K562 (cell line): ENCODE measurements around the gene BCL7B. TPM values are rescaled to one million over a fixed set of nuclear protein-coding genes. Genes with fewer than 3 reads are reported as not detected.

Experiments
- ARID1B ChIP-seq: fragments of 450-650 bp; IDR thresholded peaks from 2 replicates; pipeline ENCODE4 v1.6.1; 2016; ENCODE audit warnings: antibody characterized with exemption, mild to moderate bottlenecking, inconsistent platforms
- BDP1 ChIP-seq: IDR thresholded peaks from 3 replicates; pipeline ENCODE4 v1.6.1; 2011; ENCODE audit not compliant: insufficient read length, insufficient read depth
- CCNT2 ChIP-seq: IDR thresholded peaks from 2 replicates; pipeline ENCODE4 v1.6.1; 2011; ENCODE audit warnings: borderline replicate concordance, low read depth, mild to moderate bottlenecking, moderate library complexity, mixed read lengths, low read length; ENCODE audit not compliant: insufficient read length; ENCODE audit errors: extremely low read depth
- CTCFL ChIP-seq: IDR thresholded peaks from 2 replicates; pipeline ENCODE4 v1.6.1; 2011; ENCODE audit warnings: borderline replicate concordance, low read depth, mild to moderate bottlenecking, moderate library complexity, low read length; ENCODE audit not compliant: insufficient read depth, poor library complexity, severe bottlenecking
- E2F4 ChIP-seq: sonication (generic); formaldehyde crosslinking; IDR thresholded peaks from 2 replicates; pipeline ENCODE4 v1.8.0; 2022; ENCODE audit warnings: mild to moderate bottlenecking, low read depth, missing genetic modification reagents
- E2F8 ChIP-seq: fragments of 450-650 bp; IDR thresholded peaks from 2 replicates; pipeline ENCODE4 v1.7.1; 2018; ENCODE audit warnings: mild to moderate bottlenecking, low read depth; ENCODE audit not compliant: partially characterized antibody
- HNRNPUL1 ChIP-seq: fragments of 200-400 bp; formaldehyde crosslinking; IDR thresholded peaks from 2 replicates; pipeline ENCODE4 v1.6.1; 2017; ENCODE audit warnings: low read length
- KLF16 ChIP-seq: IDR thresholded peaks from 2 replicates; pipeline ENCODE4 v1.6.1; 2016; ENCODE audit warnings: antibody characterized with exemption
- LEF1 ChIP-seq: fragments of 450-650 bp; IDR thresholded peaks from 2 replicates; pipeline ENCODE4 v1.6.1; 2016; ENCODE audit warnings: mild to moderate bottlenecking
- MLLT1 ChIP-seq, 2 experiments: fragments of 450-650 bp; IDR thresholded peaks; 2 replicates each; pipeline ENCODE4 v1.6.1; 2016
- PHF20 ChIP-seq: fragments of 450-650 bp; IDR thresholded peaks from 2 replicates; pipeline ENCODE4 v1.6.1; 2018; ENCODE audit not compliant: partially characterized antibody
- POLR3A ChIP-seq: IDR thresholded peaks from 2 replicates; pipeline ENCODE4 v1.6.1; 2011; ENCODE audit warnings: borderline replicate concordance, mild to moderate bottlenecking, moderate library complexity; ENCODE audit not compliant: insufficient read length, insufficient read depth; ENCODE audit errors: extremely low read depth
- PREB ChIP-seq: sonication (generic); formaldehyde crosslinking; IDR thresholded peaks from 2 replicates; pipeline ENCODE4 v1.8.1; 2023; ENCODE audit warnings: mild to moderate bottlenecking, missing genetic modification reagents
- SMARCA4 ChIP-seq: fragments of 450-650 bp; IDR thresholded peaks from 2 replicates; pipeline ENCODE4 v1.6.1; 2016
- ZFP91 ChIP-seq: sonication (generic); formaldehyde crosslinking; IDR thresholded peaks from 2 replicates; pipeline ENCODE4 v1.8.0; 2022; ENCODE audit warnings: mild to moderate bottlenecking, missing genetic modification reagents
- polyA plus RNA-seq, 8 experiments: library from polyadenylated mRNA; depleted of rRNA in 4 of 8; stranded (reverse) in 5 of 8; unstranded in 3 of 8; fragments of >200 nt; fragmentation: Nextera tagmentation in 2 of 8; fragmentation: Illumina TruSeq in 1 of 8; extraction: Ambion mirVana in 2 of 8; extraction: Trizol in 1 of 8; gene quantifications; 2 replicates each; pipeline versions ENCODE4 v1.2.1 to v1.2.3, GENCODE V29; 2011 to 2014; ENCODE audit warnings: inconsistent platforms in 1 of 8, missing spikeins in 1 of 8
- total RNA-seq, 7 experiments: library from RNA; depleted of rRNA in 6 of 7; stranded (reverse); fragments of >200 nt in 6 of 7; fragmentation: Illumina TruSeq in 2 of 7; extraction: Trizol in 2 of 7; gene quantifications; 2 replicates each; pipeline versions ENCODE4 v1.2.1 to v1.2.3, GENCODE V29; 2011 to 2021; ENCODE audit warnings: low replicate concordance in 1 of 7

BCL7B gene
- total and polyA plus RNA-seq, 9 of the 15 experiments (the other 6 are each of a cell fraction or from before 2014, with no cell fraction given) = 10.0 to 73.2 (median 32.9) TPM

- TF ChIP-seq SMARCA4 = 0 out of 2 replicates have a peak, but pooled peaks have one; percentile 14
- peak; percentile 99 for TF ChIP-seq E2F8
- no peak for TF ChIP-seq BDP1
- peak; percentile 30 for TF ChIP-seq CTCFL
- peak; percentile 56; the same call in 1 of the 2 replicates for TF ChIP-seq PREB (CRISPR knock-in tag)
- TF ChIP-seq MLLT1 (IDR thresholded peaks at IDR 0.05) = peak in 1 of 2 experiments; percentile 76; a peak in 1 of 4 replicates
- no peak for TF ChIP-seq HNRNPUL1
- peak; percentile 80 for TF ChIP-seq LEF1
- 0 out of 2 replicates have a peak, but pooled peaks have one; percentile 5 for TF ChIP-seq KLF16
- TF ChIP-seq CCNT2 = peak; percentile 72
- TF ChIP-seq PHF20 = peak; percentile 73
- peak; percentile 80; the same call in 1 of the 2 replicates for TF ChIP-seq E2F4 (CRISPR knock-in tag)
- peak; percentile 99 for TF ChIP-seq ZFP91 (CRISPR knock-in tag)
- TF ChIP-seq ARID1B = 0 out of 2 replicates have a peak, but pooled peaks have one; percentile 45
- TF ChIP-seq POLR3A = no peak
Observed at GRCh38 chr7:73522105-73522872, 35.2 kb downstream of the BCL7B start, which contains the start of gene BAZ1B (continued).
